IMR-90 (cell line): ENCODE measurements around the gene HHATL. TPM values are rescaled to one million over a fixed set of nuclear protein-coding genes. Genes with fewer than 3 reads are reported as not detected.

Experiments
- ATAC-seq: fragments of 200-7000 bp; cut with Tn5 transposase; 2 replicates; pipeline ENCODE4 v1.9.1; 2020; ENCODE audit warnings: low read depth, mild to moderate bottlenecking, moderate library complexity
- BruUV-seq: library from RNA; stranded (reverse); fragments of 400-500 nt; replicated peaks from 2 replicates; lab custom pipeline; 2021; lab: Mats Ljungman, UMichigan
- CTCF ChIA-PET: fragments of 300-600 bp; formaldehyde crosslinking; extraction: SDS; loops from one replicate; lab custom pipeline; 2021; ENCODE audit warnings: antibody characterized with exemption; lab: Yijun Ruan, JAX
- POLR2A ChIA-PET: fragments of 300-600 bp; sonication (Branson Sonifier 250); formaldehyde crosslinking; loops from one replicate; lab custom pipeline; 2022; ENCODE audit warnings: antibody characterized with exemption; ENCODE audit not compliant: unreplicated experiment; lab: Charles Lee
- DNase-seq: peaks from one replicate; pipeline ENCODE4 v3.0.0; 2013
- H2AFZ ChIP-seq: replicated peaks from 2 replicates; pipeline ENCODE3; 2013; ENCODE audit warnings: low read length, mild to moderate bottlenecking; ENCODE audit not compliant: poor library complexity
- H2AK5ac ChIP-seq: 2 replicates; pipeline ENCODE4 v1.6.1; 2013; ENCODE audit warnings: low read depth, low read length, inconsistent platforms
- H2AK9ac ChIP-seq: replicated peaks from 2 replicates; pipeline ENCODE3; 2013; ENCODE audit warnings: mild to moderate bottlenecking, low read depth, low read length, moderate library complexity; ENCODE audit not compliant: poor library complexity
- H2BK120ac ChIP-seq: 2 replicates; pipeline ENCODE4 v1.6.1; 2013; ENCODE audit warnings: low read depth, low read length, inconsistent platforms
- H2BK15ac ChIP-seq: 3 replicates; pipeline ENCODE4 v1.6.1; 2013; ENCODE audit warnings: low read depth, low read length, inconsistent platforms
- H2BK20ac ChIP-seq: 2 replicates; pipeline ENCODE4 v1.6.1; 2013; ENCODE audit warnings: low read depth, mild to moderate bottlenecking, inconsistent platforms, low read length, moderate library complexity
- H2BK5ac ChIP-seq: 2 replicates; pipeline ENCODE4 v1.6.1; 2013; ENCODE audit warnings: mild to moderate bottlenecking, low read depth, low read length, inconsistent platforms; ENCODE audit not compliant: poor library complexity, severe bottlenecking
- H3K14ac ChIP-seq: replicated peaks from 2 replicates; pipeline ENCODE4 v1.6.1; 2013; ENCODE audit warnings: low read depth, low read length, inconsistent platforms
- H3K18ac ChIP-seq: 2 replicates; pipeline ENCODE4 v1.6.1; 2013; ENCODE audit warnings: low read depth, low read length, control low read depth
- H3K23ac ChIP-seq: 2 replicates; pipeline ENCODE4 v1.6.1; 2013; ENCODE audit warnings: low read depth, low read length, inconsistent platforms
- H3K27ac ChIP-seq: 2 replicates; pipeline ENCODE4 v1.5.1; 2013; ENCODE audit warnings: mild to moderate bottlenecking, control low read depth, low read length; ENCODE audit not compliant: insufficient read depth
- H3K27me3 ChIP-seq: 2 replicates; pipeline ENCODE4 v1.6.1; 2013; ENCODE audit warnings: low read length; ENCODE audit not compliant: control insufficient read depth, insufficient read depth
- H3K36me3 ChIP-seq: 2 replicates; pipeline ENCODE4 v1.6.1; 2013; ENCODE audit warnings: low read length, mixed read lengths; ENCODE audit not compliant: control insufficient read depth, insufficient read depth
- H3K4ac ChIP-seq: 2 replicates; pipeline ENCODE4 v1.6.1; 2013; ENCODE audit warnings: low read depth, low read length, inconsistent platforms
- H3K4me1 ChIP-seq: 2 replicates; pipeline ENCODE4 v1.6.1; 2013; ENCODE audit warnings: low read length, mixed read lengths; ENCODE audit not compliant: control insufficient read depth, insufficient read depth
- H3K4me2 ChIP-seq: 2 replicates; pipeline ENCODE4 v1.6.1; 2013; ENCODE audit warnings: low read depth, mild to moderate bottlenecking, control low read depth, low read length, moderate library complexity
- H3K4me3 ChIP-seq: 2 replicates; pipeline ENCODE4 v1.5.1; 2013; ENCODE audit warnings: low read depth, mild to moderate bottlenecking, control low read depth, low read length, moderate library complexity; ENCODE audit not compliant: insufficient read depth
- H3K56ac ChIP-seq: 2 replicates; pipeline ENCODE4 v1.6.1; 2013; ENCODE audit warnings: low read length, inconsistent platforms; ENCODE audit not compliant: insufficient read depth; ENCODE audit errors: extremely low read depth
- H3K79me1 ChIP-seq, 2 experiments: 2 replicates each; pipeline ENCODE4 v1.6.1; 2013; ENCODE audit warnings: low read length in 2 of 2, inconsistent platforms in 1 of 2, low read depth in 1 of 2
- H3K9ac ChIP-seq: 2 replicates; pipeline ENCODE4 v1.6.1; 2013; ENCODE audit warnings: low read depth, low read length, control low read depth
- H3K9me1 ChIP-seq: 2 replicates; pipeline ENCODE4 v1.6.1; 2013; ENCODE audit warnings: low read length, inconsistent platforms; ENCODE audit not compliant: insufficient read depth
- H3K9me3 ChIP-seq: 2 replicates; pipeline ENCODE4 v1.6.1; 2013; ENCODE audit warnings: low read length; ENCODE audit not compliant: control insufficient read depth, insufficient read depth
- H4K20me1 ChIP-seq: 2 replicates; pipeline ENCODE4 v1.6.1; 2013; ENCODE audit warnings: low read length, inconsistent platforms; ENCODE audit not compliant: insufficient read depth
- H4K5ac ChIP-seq: 2 replicates; pipeline ENCODE4 v1.6.1; 2013; ENCODE audit warnings: mild to moderate bottlenecking, low read depth, low read length, control low read depth
- H4K8ac ChIP-seq, 2 experiments: 2 replicates each; pipeline ENCODE4 v1.6.1; 2013; ENCODE audit warnings: low read depth in 2 of 2, low read length in 2 of 2, control low read depth in 1 of 2, inconsistent platforms in 1 of 2
- H4K91ac ChIP-seq: 2 replicates; pipeline ENCODE4 v1.6.1; 2013; ENCODE audit warnings: low read depth, low read length, inconsistent platforms; ENCODE audit not compliant: insufficient read depth
- BHLHE40 ChIP-seq: fragments of 150-350 bp; IDR thresholded peaks from 2 replicates; pipeline ENCODE4 v1.6.1; 2016; ENCODE audit warnings: mild to moderate bottlenecking, low read depth, low read length
- whole genome bisulfite sequencing, 2 experiments: methylation state at CpG; one replicate each; pipeline versions ENCODE4 v1.1.5 to v1.1.7; 2013; ENCODE audit warnings: missing lambda C conversion rate in 2 of 2; ENCODE audit not compliant: insufficient read length in 1 of 2; ENCODE audit errors: extremely low coverage in 2 of 2; 5-methylcytosine and 5-hydroxymethylcytosine counted together
- dilution Hi-C: fragments of 300-500 bp; cut with HindIII; formaldehyde crosslinking; loops from one replicate; pipeline ENCODE4 v1.14.3; 2018; ENCODE audit warnings: low sequenced_read_pairs; ENCODE audit not compliant: unreplicated experiment
- in situ Hi-C: fragments of 300-500 bp; cut with MboI; formaldehyde crosslinking; loops from 3 replicates; pipeline ENCODE4 v1.14.3; 2019; ENCODE audit warnings: low sequenced_read_pairs, inconsistent platforms, mixed read lengths
- intact Hi-C: fragments of 100-400 bp; cut with micrococcal nuclease; formaldehyde crosslinking; loops from 2 replicates; pipeline ENCODE4 v1.10.0; 2022
- polyA plus RNA-seq, 3 experiments: library from polyadenylated mRNA; depleted of rRNA; stranded (reverse); fragments of >200 nt; gene quantifications; 2 replicates each; pipeline ENCODE4 v1.2.3, GENCODE V29; 2012; ENCODE audit warnings: low replicate concordance in 1 of 3
- total RNA-seq: library from RNA; depleted of rRNA; stranded (reverse); fragments of >200 nt; gene quantifications from 2 replicates; pipeline ENCODE4 v1.2.3, GENCODE V29; 2012
- TF ChIP-seq, protein P1 (sequence below): conservative IDR thresholded peaks from 2 replicates; pipeline ENCODE4 v1.5.1; 2012; ENCODE audit warnings: mild to moderate bottlenecking, low read depth, low read length, improper control_type of control experiment

The HHATL gene
- total and polyA plus RNA-seq, 2 of the 4 experiments (the other 2 are of a cell fraction), result not detected

DNA sequence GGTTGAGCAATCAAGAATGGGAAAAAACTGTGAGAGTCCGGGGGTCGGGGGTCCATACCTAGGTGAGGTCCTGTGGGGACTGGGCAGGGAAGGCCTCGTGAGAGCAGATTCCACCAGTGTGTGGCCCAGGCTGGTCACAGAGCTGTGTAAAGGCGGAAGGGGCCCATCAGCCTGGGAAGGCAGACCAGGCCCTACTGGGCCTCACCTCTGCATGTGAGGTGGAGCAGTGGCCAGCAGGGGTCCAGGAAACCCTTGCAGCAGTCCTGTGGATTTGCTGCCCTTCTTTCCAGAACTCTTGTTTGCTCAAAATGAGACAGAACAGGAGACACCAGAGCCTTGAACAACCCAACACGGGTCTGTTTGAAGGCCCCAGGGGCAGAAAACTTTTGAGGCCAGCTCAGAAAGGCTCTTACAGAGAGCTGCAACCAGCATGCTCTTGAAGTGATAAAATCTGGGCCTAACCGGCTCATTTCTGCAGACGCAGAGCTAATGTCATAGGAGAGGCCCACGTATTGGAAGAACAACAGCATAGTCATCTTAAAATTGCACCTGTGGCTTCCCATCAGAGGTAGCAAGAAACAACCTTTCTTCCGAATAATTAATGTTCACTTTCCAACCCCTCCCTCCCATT lies 30.3 kb upstream of the HHATL start:
- Histone ChIP-seq H3K9ac (no peak overlapping the region), H4K5ac (no peak overlapping the region), H2AK5ac (no peak overlapping the region), H4K8ac (no peak overlapping the region), H3K27me3 (peaks cover 52% of the 10 kb centered on the region), H3K27ac (no peak overlapping the region), H3K9me3 (peaks cover 7% of the 10 kb centered on the region), H2BK5ac (no peak overlapping the region), H3K56ac (no peak overlapping the region), H3K4me3 (no peak overlapping the region), H3K9me1 (no peaks in the 10 kb centered on the region), H4K20me1 (no peaks in the 10 kb centered on the region), H3K4me1 (no peaks in the 10 kb centered on the region), H3K23ac (no peak overlapping the region), H2BK15ac (no peak overlapping the region), H2BK120ac (no peak overlapping the region), H2AK9ac (no peak overlapping the region), H3K4me2 (no peak overlapping the region), H2AFZ (no peak overlapping the region), H3K18ac (no peak overlapping the region), H3K4ac (no peak overlapping the region), H2BK20ac (no peak overlapping the region), H3K14ac (no peak overlapping the region), H3K79me1 (no peaks in the 10 kb centered on the region), H3K36me3 (no peaks in the 10 kb centered on the region), H4K91ac (no peak overlapping the region)
- ChIA-PET POLR2A (no interaction called here), CTCF (no interaction called here)
- 63% methylated on average over 7 of the region's 9 CpGs; no CpG with 5 or more reads in 1 of the 2 experiments for WGBS, 2 experiments
- BruUV-seq, result no TSS peak
- DNase-seq (no peak), ATAC-seq (no peak)
- dilution Hi-C loops, result no loop called here
- in situ Hi-C loops, result no loop called here
- TF ChIP-seq BHLHE40, result no peak
- TF ChIP-seq, protein P1, sequence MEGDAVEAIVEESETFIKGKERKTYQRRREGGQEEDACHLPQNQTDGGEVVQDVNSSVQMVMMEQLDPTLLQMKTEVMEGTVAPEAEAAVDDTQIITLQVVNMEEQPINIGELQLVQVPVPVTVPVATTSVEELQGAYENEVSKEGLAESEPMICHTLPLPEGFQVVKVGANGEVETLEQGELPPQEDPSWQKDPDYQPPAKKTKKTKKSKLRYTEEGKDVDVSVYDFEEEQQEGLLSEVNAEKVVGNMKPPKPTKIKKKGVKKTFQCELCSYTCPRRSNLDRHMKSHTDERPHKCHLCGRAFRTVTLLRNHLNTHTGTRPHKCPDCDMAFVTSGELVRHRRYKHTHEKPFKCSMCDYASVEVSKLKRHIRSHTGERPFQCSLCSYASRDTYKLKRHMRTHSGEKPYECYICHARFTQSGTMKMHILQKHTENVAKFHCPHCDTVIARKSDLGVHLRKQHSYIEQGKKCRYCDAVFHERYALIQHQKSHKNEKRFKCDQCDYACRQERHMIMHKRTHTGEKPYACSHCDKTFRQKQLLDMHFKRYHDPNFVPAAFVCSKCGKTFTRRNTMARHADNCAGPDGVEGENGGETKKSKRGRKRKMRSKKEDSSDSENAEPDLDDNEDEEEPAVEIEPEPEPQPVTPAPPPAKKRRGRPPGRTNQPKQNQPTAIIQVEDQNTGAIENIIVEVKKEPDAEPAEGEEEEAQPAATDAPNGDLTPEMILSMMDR, result 0 out of 2 replicates have a peak, but pooled peaks have one; percentile 5
- intact Hi-C loops, result no loop called here
